K562 treated with DMSO at 1 percent for 24 hours (cell line): Measurements from ENCODE around the gene SEC16A. TPM values are rescaled to one million over a fixed set of nuclear protein-coding genes. Genes with fewer than 3 reads are reported as not detected.

ENCODE experiments used
- total RNA-seq: library from RNA; unstranded; fragments of 300-600 nt; gene quantifications from 2 replicates; pipeline ENCODE4 v1.2.3, GENCODE V29; 2022; ENCODE audit warnings: low read depth; ENCODE audit not compliant: insufficient read depth

Gene SEC16A, protein sequence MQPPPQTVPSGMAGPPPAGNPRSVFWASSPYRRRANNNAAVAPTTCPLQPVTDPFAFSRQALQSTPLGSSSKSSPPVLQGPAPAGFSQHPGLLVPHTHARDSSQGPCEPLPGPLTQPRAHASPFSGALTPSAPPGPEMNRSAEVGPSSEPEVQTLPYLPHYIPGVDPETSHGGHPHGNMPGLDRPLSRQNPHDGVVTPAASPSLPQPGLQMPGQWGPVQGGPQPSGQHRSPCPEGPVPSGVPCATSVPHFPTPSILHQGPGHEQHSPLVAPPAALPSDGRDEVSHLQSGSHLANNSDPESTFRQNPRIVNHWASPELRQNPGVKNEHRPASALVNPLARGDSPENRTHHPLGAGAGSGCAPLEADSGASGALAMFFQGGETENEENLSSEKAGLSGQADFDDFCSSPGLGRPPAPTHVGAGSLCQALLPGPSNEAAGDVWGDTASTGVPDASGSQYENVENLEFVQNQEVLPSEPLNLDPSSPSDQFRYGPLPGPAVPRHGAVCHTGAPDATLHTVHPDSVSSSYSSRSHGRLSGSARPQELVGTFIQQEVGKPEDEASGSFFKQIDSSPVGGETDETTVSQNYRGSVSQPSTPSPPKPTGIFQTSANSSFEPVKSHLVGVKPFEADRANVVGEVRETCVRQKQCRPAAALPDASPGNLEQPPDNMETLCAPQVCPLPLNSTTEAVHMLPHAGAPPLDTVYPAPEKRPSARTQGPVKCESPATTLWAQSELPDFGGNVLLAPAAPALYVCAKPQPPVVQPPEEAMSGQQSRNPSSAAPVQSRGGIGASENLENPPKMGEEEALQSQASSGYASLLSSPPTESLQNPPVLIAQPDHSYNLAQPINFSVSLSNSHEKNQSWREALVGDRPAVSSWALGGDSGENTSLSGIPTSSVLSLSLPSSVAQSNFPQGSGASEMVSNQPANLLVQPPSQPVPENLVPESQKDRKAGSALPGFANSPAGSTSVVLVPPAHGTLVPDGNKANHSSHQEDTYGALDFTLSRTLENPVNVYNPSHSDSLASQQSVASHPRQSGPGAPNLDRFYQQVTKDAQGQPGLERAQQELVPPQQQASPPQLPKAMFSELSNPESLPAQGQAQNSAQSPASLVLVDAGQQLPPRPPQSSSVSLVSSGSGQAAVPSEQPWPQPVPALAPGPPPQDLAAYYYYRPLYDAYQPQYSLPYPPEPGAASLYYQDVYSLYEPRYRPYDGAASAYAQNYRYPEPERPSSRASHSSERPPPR (N-terminal part only)
- 54.0 and 55.0 TPM in 2 replicates for total RNA-seq

GRCh38 chr9:136482793-136483588 is at the start of gene SEC16A:
Gene SEC16A (minus strand): TSS chr9:136483040. CDS start chr9:136477615, 5,425 bp downstream.

DNA sequence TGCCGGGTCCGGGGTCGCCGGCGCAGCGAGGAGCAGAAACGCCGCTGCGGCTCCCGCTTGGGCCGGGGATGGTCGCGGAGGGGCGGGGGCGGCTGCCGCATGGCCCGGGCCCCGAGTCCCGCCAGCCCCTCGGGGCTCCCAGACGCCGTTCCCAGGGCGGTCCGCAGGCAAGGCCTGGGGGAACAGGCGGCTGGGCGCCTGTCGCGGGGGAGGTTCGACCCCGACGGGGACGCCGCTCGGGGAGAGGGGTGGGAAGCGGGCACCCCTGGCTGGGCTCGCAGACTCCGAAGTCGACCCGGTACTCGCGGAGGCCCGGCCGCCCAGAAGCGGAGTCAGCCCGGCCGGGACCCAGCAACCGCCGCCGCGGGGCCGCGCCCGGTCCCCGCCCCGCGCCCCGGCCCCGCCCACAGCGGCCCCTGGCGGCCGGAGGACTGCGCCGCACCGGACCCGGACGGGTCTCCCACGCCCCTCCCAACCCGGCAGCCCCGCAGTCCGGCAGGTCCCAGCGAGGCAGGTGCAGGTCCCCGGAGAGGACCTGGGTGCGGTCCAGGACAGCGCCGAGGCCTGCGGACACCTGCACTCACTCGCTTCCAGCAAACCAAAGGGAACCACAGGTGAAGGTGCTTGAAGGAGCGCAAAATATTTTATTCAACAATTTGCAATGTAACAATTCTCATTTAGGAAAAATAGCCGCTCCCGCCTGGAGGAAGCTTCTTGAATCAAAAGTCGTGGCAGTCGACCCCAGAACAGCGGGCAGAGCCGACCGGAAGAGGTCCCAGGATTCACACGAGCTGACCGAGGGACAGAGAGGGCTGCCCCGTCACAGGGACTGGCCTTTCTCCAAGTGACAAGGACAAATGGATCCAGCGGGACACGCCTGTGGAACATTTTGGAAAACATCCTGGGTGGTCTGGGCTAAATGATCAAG is 43.1 kb downstream of the SEC16A start, which contains the start of gene INPP5E:
Gene INPP5E (minus strand): TSS at position 365 of the 928 bp plus-strand sequence. CDS start 426 bp downstream, outside the sequence.

DNA sequence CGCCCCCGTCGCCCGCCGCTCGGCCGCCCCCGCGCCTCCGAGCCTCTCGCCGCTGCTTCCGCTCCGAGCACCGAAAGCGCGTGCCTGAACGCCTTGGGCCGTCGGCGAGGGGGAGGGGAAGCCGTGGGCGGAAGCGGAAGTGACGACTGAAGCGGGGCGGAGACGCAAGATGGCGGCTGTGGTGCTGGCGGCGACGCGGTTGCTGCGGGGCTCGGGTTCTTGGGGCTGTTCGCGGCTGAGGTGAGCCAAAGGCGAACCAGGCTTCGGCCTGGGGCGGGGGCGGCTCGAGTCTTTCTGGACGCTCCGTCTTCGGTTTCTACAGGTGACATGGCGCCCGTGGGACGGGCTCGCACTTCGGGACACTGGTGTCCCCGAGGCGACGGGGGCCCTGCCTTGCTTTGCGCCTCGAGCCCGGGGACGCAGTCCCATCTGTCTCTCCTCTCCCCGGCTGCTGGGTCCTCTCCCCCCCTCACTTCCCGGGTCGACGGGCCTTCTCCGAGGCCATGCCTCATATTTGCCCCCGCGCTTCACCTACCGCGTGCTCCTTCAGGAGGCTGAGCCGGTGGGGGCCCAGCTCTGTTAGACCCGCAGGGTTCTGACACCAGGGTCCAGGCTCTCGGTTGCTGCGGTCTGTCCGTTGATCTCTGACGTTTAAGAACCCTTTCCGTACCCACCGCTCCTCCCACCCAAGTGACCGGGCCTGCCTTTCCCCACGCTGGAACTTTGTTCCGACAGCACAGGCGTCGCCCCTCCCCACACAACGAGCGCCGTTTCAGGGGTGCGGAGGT is 72.1 kb downstream of the SEC16A start, which contains the start of the genes ENTR1 and PMPCA:
Gene ENTR1 (minus strand): TSS at position 115 of the 788 bp plus-strand sequence. CDS start 217 bp downstream, outside the sequence.
Gene PMPCA (plus strand): TSS at position 159 of the 788 bp plus-strand sequence. CDS start 11 bp downstream, at position 170.

GRCh38 chr9:136400038-136400834 is 82.6 kb downstream of the SEC16A start, which contains the start of gene SNAPC4:
Gene SNAPC4 (minus strand): TSS chr9:136400170. CDS start chr9:136398428, 1,742 bp downstream.

Other genes starting within 250 kb of the SEC16A start
- gene QSOX2, start 237.2 kb downstream of the SEC16A start, total RNA-seq, result 14.6 and 14.9 TPM in 2 replicates
- gene CCDC187, start 178.9 kb downstream of the SEC16A start, total RNA-seq, result 0.08 TPM in 1 of 2 replicates, not detected in the other
- 18.8 and 19.4 TPM in 2 replicates for gene GPSM1, start 155.5 kb downstream of the SEC16A start, total RNA-seq
- gene DNLZ, start 119.3 kb downstream of the SEC16A start, total RNA-seq, result 23.4 and 26.0 TPM in 2 replicates
- 17.8 and 22.3 TPM in 2 replicates for gene CARD9, start 109.4 kb downstream of the SEC16A start, total RNA-seq
- 10.4 and 10.8 TPM in 2 replicates for gene SNAPC4, start 82.9 kb downstream of the SEC16A start, total RNA-seq
- 39.8 and 47.3 TPM in 2 replicates for gene ENTR1, start 72.4 kb downstream of the SEC16A start, total RNA-seq
- gene PMPCA, start 72.4 kb downstream of the SEC16A start, total RNA-seq, result 68.8 and 70.7 TPM in 2 replicates
- 14.4 TPM in 2 replicates for gene INPP5E, start 43.2 kb downstream of the SEC16A start, total RNA-seq
- gene NOTCH1, start 63.0 kb upstream of the SEC16A start, total RNA-seq, result 21.4 and 22.9 TPM in 2 replicates
- 127 and 159 TPM in 2 replicates for gene EGFL7, start 179.9 kb upstream of the SEC16A start, total RNA-seq
- gene AGPAT2, start 204.4 kb upstream of the SEC16A start, total RNA-seq, result 78.2 and 86.1 TPM in 2 replicates
- gene DIPK1B, start 229.5 kb upstream of the SEC16A start, total RNA-seq, result 17.6 and 20.5 TPM in 2 replicates